Measurements from ENCODE around the gene MED12. TPM values are rescaled to one million over a fixed set of nuclear protein-coding genes. Genes with fewer than 3 reads are reported as not detected.

Gene MED12
- total RNA-seq, 1 donor from 2014 or later = 39.7 TPM

- DNase-seq (ENCODE audit: extremely low read depth, low read depth, low spot score) = no peak
These were observed 12.0 kb upstream of the MED12 start, which contains the start of gene CXorf65 for GRCh38 chrX:71106427-71106826. CXorf65 (minus strand) TSS chrX:71106740; CDS start chrX:71106556, 184 bp downstream.

GRCh38 chrX:71107245-71107644 is 11.2 kb upstream of the MED12 start:
- DNase-seq (ENCODE audit: extremely low read depth, low read depth, low spot score) = no peak

- no peak for DNase-seq (ENCODE audit: extremely low read depth, low read depth, low spot score)
These were observed 10.5 kb upstream of the MED12 start for GRCh38 chrX:71107762-71108360.

GRCh38 chrX:71109051-71109450 is 9.3 kb upstream of the MED12 start:
- no peak for DNase-seq (ENCODE audit: extremely low read depth, low read depth, low spot score)

GRCh38 chrX:71111141-71111843 is 7.1 kb upstream of the MED12 start, which contains the start of gene IL2RG:
IL2RG (minus strand) TSS chrX:71111577; CDS start chrX:71111539, 38 bp downstream.
- no peak for DNase-seq (ENCODE audit: extremely low read depth, low read depth, low spot score)

- DNase-seq (ENCODE audit: extremely low read depth, low read depth, low spot score) = no peak
These were observed 6.4 kb upstream of the MED12 start for GRCh38 chrX:71111921-71112431.

- DNase-seq (ENCODE audit: extremely low read depth, low read depth, low spot score) = no peak
These were observed 1.0 kb upstream of the MED12 start for GRCh38 chrX:71117358-71117757.

GRCh38 chrX:71118985-71119535 is 664 bp downstream of the MED12 start:
- DNase-seq (ENCODE audit: extremely low read depth, low read depth, low spot score) = no peak

GRCh38 chrX:71128166-71128833 is 9.9 kb downstream of the MED12 start:
- DNase-seq (ENCODE audit: extremely low read depth, low read depth, low spot score) = no peak

GRCh38 chrX:71128915-71129765 is 10.7 kb downstream of the MED12 start:
- DNase-seq (ENCODE audit: extremely low read depth, low read depth, low spot score) = no peak

GRCh38 chrX:71131510-71131909 is 13.1 kb downstream of the MED12 start:
- DNase-seq (ENCODE audit: extremely low read depth, low read depth, low spot score) = no peak

- no peak for DNase-seq (ENCODE audit: extremely low read depth, low read depth, low spot score)
These were observed 22.0 kb downstream of the MED12 start for GRCh38 chrX:71140440-71140839.

- DNase-seq (ENCODE audit: extremely low read depth, low read depth, low spot score) = no peak
These were observed 25.1 kb downstream of the MED12 start for GRCh38 chrX:71143508-71143907.

GRCh38 chrX:71144651-71145050 is 26.3 kb downstream of the MED12 start, which contains the start of gene NLGN3:
NLGN3 (plus strand) TSS chrX:71144841; CDS start chrX:71147750, 2,909 bp downstream.
- no peak for DNase-seq (ENCODE audit: extremely low read depth, low read depth, low spot score)

GRCh38 chrX:71147496-71148277 is 29.3 kb downstream of the MED12 start:
- DNase-seq (ENCODE audit: extremely low read depth, low read depth, low spot score) = no peak

GRCh38 chrX:71148278-71148663 is 29.9 kb downstream of the MED12 start:
- DNase-seq (ENCODE audit: extremely low read depth, low read depth, low spot score) = no peak

- no peak for DNase-seq (ENCODE audit: extremely low read depth, low read depth, low spot score)
These were observed 33.0 kb downstream of the MED12 start for GRCh38 chrX:71151366-71151765.

GRCh38 chrX:71154196-71154595 is 35.8 kb downstream of the MED12 start:
- no peak for DNase-seq (ENCODE audit: extremely low read depth, low read depth, low spot score)

- no peak for DNase-seq (ENCODE audit: extremely low read depth, low read depth, low spot score)
These were observed 36.2 kb downstream of the MED12 start for GRCh38 chrX:71154641-71155040.

Data from glomerular endothelial cell (primary cell).